Transverse colon (tissue), 4 donors: Measurements from ENCODE around the gene PTGR3. TPM values are rescaled to one million over a fixed set of nuclear protein-coding genes. Genes with fewer than 3 reads are reported as not detected.

Source experiments
- DNase-seq: peaks from one replicate; pipeline ENCODE4 v3.0.0-alpha.2; 2019
- H3K27ac ChIP-seq, 4 donors: fragments of 200-600 bp; sonication (generic); 2 replicates each; pipeline ENCODE4 v1.5.1; 2016 to 2018; ENCODE audit warnings: inconsistent platforms in 4 of 4
- H3K27me3 ChIP-seq: fragments of 200-600 bp; sonication (generic); 2 replicates; pipeline ENCODE4 v1.5.1; 2017; ENCODE audit warnings: inconsistent platforms
- H3K36me3 ChIP-seq, 4 donors: fragments of 200-600 bp; sonication (generic); 2 replicates each; pipeline ENCODE4 v1.5.1; 2017 to 2019; ENCODE audit warnings: inconsistent platforms in 4 of 4
- H3K4me1 ChIP-seq, 4 donors: fragments of 200-600 bp; sonication (generic); 2 replicates each; pipeline ENCODE4 v1.5.1; 2017 to 2020; ENCODE audit warnings: inconsistent platforms in 4 of 4
- H3K4me3 ChIP-seq, 4 donors: fragments of 200-600 bp; sonication (generic); 1 replicate in 1 of 4; 2 replicates in 3 of 4; pipeline versions ENCODE4 v1.5.1 to v1.6.1; 2017 to 2019; ENCODE audit warnings: inconsistent platforms in 4 of 4
- H3K9me3 ChIP-seq, 2 donors: fragments of 200-600 bp; sonication (generic); 2 replicates each; pipeline ENCODE4 v1.5.1; 2017 to 2019; ENCODE audit warnings: inconsistent platforms in 2 of 2
- CTCF ChIP-seq, 5 experiments: fragments of 200-600 bp in 3 of 5; fragments of 450-650 bp in 2 of 5; sonication (generic) in 3 of 5; IDR thresholded peaks; 1 replicate in 2 of 5; 2 replicates in 3 of 5; pipeline ENCODE4 v1.5.1; 2016 to 2017; ENCODE audit warnings: antibody characterized with exemption in 5 of 5, inconsistent platforms in 3 of 5, mild to moderate bottlenecking in 2 of 5, moderate library complexity in 1 of 5
- EP300 ChIP-seq: sonication (generic); formaldehyde crosslinking; IDR thresholded peaks from one replicate; pipeline ENCODE4 v1.6.1; 2017; ENCODE audit warnings: antibody characterized with exemption, low read depth
- POLR2A ChIP-seq: fragments of 450-650 bp; IDR thresholded peaks from one replicate; pipeline ENCODE4 v1.6.1; 2016; ENCODE audit warnings: antibody characterized with exemption, mild to moderate bottlenecking, moderate library complexity
- POLR2AphosphoS5 ChIP-seq, 3 donors: sonication (generic); formaldehyde crosslinking; IDR thresholded peaks; one replicate each; pipeline ENCODE4 v1.6.1; 2016; ENCODE audit warnings: antibody characterized with exemption in 3 of 3
- WGBS, 2 donors: methylation state at CpG; one replicate each; pipeline ENCODE4 v1.1.5; 2018; ENCODE audit warnings: low coverage in 1 of 2; 5-methylcytosine and 5-hydroxymethylcytosine counted together
- in situ Hi-C, 4 donors: fragments of 200-750 bp; cut with MboI; loops; one replicate each; pipeline versions ENCODE4 v1.15.0 to v1.15.1; 2017; ENCODE audit warnings: low sequenced_read_pairs in 3 of 4, low pct_ligation_motif_present in 1 of 4, low pct_unique_long_range_greater_than_20kb in 1 of 4
- intact Hi-C: fragments of 100-400 bp; cut with DNase I; formaldehyde crosslinking; loops from one replicate; pipeline ENCODE4 v1.15.1; 2023; ENCODE audit warnings: low total_unique reads
- total RNA-seq, 4 donors: library from RNA; depleted of rRNA; stranded (reverse); fragments of >200 nt; gene quantifications; one replicate each; pipeline ENCODE4 v1.1.0, GENCODE V29; 2016

The PTGR3 gene
- total RNA-seq, 4 donors from 2014 or later, result 10.1 to 45.9 (median 23.4) TPM

GRCh38 chr18:75178376-75178775 is 30.6 kb downstream of the PTGR3 start:
- TF ChIP-seq EP300 (no peak), POLR2AphosphoS5 (IDR thresholded peaks at IDR 0.05) (no peak)
- Histone ChIP-seq H3K27ac (no peak overlapping the region), H3K27me3 (no peaks in the 10 kb centered on the region), H3K36me3 (no peaks in the 10 kb centered on the region), H3K4me3 (no peak overlapping the region), H3K9me3 (no peaks in the 10 kb centered on the region), H3K4me1 (no peaks in the 10 kb centered on the region)
- DNase-seq, result no peak
- 89 to 92% methylated on average over 11 of the region's 11 CpGs for WGBS, 2 donors
- intact Hi-C loops (no loop called here), in situ Hi-C loops (no loop called here)

- no peak for DNase-seq
- no peaks in the 10 kb centered on the region for H3K9me3 ChIP-seq
- TF ChIP-seq POLR2AphosphoS5 (IDR thresholded peaks at IDR 0.05), result no peak
- no peak for TF ChIP-seq EP300
- TF ChIP-seq POLR2A, result no peak
- no peak for TF ChIP-seq CTCF (IDR thresholded peaks at IDR 0.05)
- no peaks in the 10 kb centered on the region for H3K36me3 ChIP-seq
- 40 to 84% methylated on average over 1 to 8 of the region's 8 CpGs for WGBS, 2 donors
- in situ Hi-C loops, result no loop called here
- intact Hi-C loops, result no loop called here
- H3K4me1 ChIP-seq, result no peaks in the 10 kb centered on the region
- no peak overlapping the region for H3K4me3 ChIP-seq
- no peaks in the 10 kb centered on the region for H3K27me3 ChIP-seq
- H3K27ac ChIP-seq, result no peak overlapping the region
Observed at GRCh38 chr18:75176849-75177248, 32.1 kb downstream of the PTGR3 start.

- TF ChIP-seq POLR2A (no peak), POLR2AphosphoS5 (IDR thresholded peaks at IDR 0.05) (no peak), EP300 (no peak)
- no peaks in the 10 kb centered on the region for H3K9me3 ChIP-seq
- DNase-seq, result no peak
- no peaks in the 10 kb centered on the region for H3K27me3 ChIP-seq
- no peak overlapping the region for H3K4me3 ChIP-seq
- in situ Hi-C loops (no loop called here), intact Hi-C loops (no loop called here)
- H3K27ac ChIP-seq, result no peak overlapping the region
- H3K36me3 ChIP-seq, result no peaks in the 10 kb centered on the region
- no peaks in the 10 kb centered on the region for H3K4me1 ChIP-seq
- 80 to 82% methylated on average over 1 to 4 of the region's 4 CpGs for WGBS, 2 donors
Observed at GRCh38 chr18:75173738-75174137, 35.2 kb downstream of the PTGR3 start.

- WGBS, 2 donors, result 23 to 40% methylated on average over 4 to 5 of the region's 5 CpGs
- TF ChIP-seq CTCF (IDR thresholded peaks at IDR 0.05) (no peak), POLR2A (no peak), POLR2AphosphoS5 (IDR thresholded peaks at IDR 0.05) (no peak), EP300 (no peak)
- H3K27me3 ChIP-seq, result no peaks in the 10 kb centered on the region
- in situ Hi-C loops, result no loop called here
- H3K36me3 ChIP-seq, result no peaks in the 10 kb centered on the region
- intact Hi-C loops, result no loop called here
- H3K27ac ChIP-seq, result no peak overlapping the region
- H3K4me1 ChIP-seq, result no peaks in the 10 kb centered on the region
- H3K9me3 ChIP-seq, result no peaks in the 10 kb centered on the region
- no peak for DNase-seq
- H3K4me3 ChIP-seq, result no peak overlapping the region
Observed at GRCh38 chr18:75173125-75173432, 35.9 kb downstream of the PTGR3 start.

GRCh38 chr18:75172299-75173124 is 36.4 kb downstream of the PTGR3 start:
- Histone ChIP-seq H3K27ac (no peak overlapping the region), H3K4me1 (no peaks in the 10 kb centered on the region), H3K27me3 (no peaks in the 10 kb centered on the region), H3K4me3 (no peak overlapping the region), H3K9me3 (no peaks in the 10 kb centered on the region), H3K36me3 (no peaks in the 10 kb centered on the region)
- in situ Hi-C loops (no loop called here), intact Hi-C loops (no loop called here)
- no peak for DNase-seq
- WGBS, 2 donors, result 79 to 83% methylated on average over 11 to 17 of the region's 17 CpGs
- TF ChIP-seq POLR2AphosphoS5 (IDR thresholded peaks at IDR 0.05), result no peak
- no peak for TF ChIP-seq POLR2A

- Histone ChIP-seq H3K36me3 (no peaks in the 10 kb centered on the region), H3K27ac (no peak overlapping the region), H3K9me3 (no peaks in the 10 kb centered on the region), H3K27me3 (no peaks in the 10 kb centered on the region), H3K4me1 (no peaks in the 10 kb centered on the region), H3K4me3 (no peak overlapping the region)
- in situ Hi-C loops (no loop called here), intact Hi-C loops (no loop called here)
- no peak for DNase-seq
- 86 to 92% methylated on average over 10 to 11 of the region's 11 CpGs for WGBS, 2 donors
- no peak for TF ChIP-seq POLR2AphosphoS5 (IDR thresholded peaks at IDR 0.05)
- TF ChIP-seq POLR2A, result no peak
- TF ChIP-seq CTCF (IDR thresholded peaks at IDR 0.05), result no peak
- no peak for TF ChIP-seq EP300
Observed at GRCh38 chr18:75170916-75171315, 38.0 kb downstream of the PTGR3 start.
